D341Med (cell line): Measurements from ENCODE around the gene RNF214.
A peak's percentile ranks its signal among the peaks of the same experiment; 100 is the strongest.
"Not testable (repeated sequence)": the region's sequence is repeated elsewhere in the genome, so short reads cannot be mapped to it uniquely, and the experiment has no call there.

Source experiments
- DNase-seq: peaks from one replicate; pipeline ENCODE4 v3.0.0; 2012; ENCODE audit warnings: low spot score

The RNF214 gene

GRCh38 chr11:117197516-117198456, 34.7 kb upstream of the RNF214 start:
- DNase-seq, result no peak

DNA sequence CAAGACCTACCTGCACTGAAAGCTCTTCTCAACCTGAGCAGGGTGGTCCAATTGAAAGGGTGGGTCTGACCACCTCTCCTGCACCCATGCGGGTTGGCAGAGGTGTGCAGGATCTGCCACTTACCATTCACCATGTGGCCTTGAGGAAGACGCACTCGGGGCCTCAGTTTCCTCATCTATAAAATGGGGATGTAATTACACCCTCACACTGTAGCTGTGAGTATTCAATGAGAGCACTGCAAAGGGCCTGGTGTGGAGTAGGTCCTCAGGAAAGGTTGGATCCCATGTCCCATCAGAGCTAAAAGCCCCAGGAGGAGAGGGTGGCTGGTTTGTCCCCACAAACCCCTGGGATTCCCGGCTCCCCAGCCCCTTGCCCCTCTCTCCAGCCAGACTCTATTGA, 33.9 kb upstream of the RNF214 start:
- no peak for DNase-seq

DNA sequence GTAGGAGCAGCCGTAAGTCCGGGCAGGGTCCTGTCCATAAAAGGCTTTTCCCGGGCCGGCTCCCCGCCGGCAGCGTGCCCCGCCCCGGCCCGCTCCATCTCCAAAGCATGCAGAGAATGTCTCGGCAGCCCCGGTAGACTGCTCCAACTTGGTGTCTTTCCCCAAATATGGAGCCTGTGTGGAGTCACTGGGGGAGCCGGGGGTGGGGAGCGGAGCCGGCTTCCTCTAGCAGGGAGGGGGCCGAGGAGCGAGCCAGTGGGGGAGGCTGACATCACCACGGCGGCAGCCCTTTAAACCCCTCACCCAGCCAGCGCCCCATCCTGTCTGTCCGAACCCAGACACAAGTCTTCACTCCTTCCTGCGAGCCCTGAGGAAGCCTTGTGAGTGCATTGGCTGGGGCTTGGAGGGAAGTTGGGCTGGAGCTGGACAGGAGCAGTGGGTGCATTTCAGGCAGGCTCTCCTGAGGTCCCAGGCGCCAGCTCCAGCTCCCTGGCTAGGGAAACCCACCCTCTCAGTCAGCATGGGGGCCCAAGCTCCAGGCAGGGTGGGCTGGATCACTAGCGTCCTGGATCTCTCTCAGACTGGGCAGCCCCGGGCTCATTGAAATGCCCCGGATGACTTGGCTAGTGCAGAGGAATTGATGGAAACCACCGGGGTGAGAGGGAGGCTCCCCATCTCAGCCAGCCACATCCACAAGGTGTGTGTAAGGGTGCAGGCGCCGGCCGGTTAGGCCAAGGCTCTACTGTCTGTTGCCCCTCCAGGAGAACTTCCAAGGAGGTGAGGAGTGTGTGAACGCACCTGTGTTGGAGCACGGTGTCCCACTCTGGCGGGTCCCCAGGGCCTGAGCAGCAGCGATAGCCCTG, 33.2 kb upstream of the RNF214 start, which contains the start of gene TAGLN:
TSS of gene TAGLN (plus strand) at position 318 of the 863 bp plus-strand sequence. CDS start 3,644 bp downstream, outside the sequence.
- peak; percentile 43 for DNase-seq

DNA sequence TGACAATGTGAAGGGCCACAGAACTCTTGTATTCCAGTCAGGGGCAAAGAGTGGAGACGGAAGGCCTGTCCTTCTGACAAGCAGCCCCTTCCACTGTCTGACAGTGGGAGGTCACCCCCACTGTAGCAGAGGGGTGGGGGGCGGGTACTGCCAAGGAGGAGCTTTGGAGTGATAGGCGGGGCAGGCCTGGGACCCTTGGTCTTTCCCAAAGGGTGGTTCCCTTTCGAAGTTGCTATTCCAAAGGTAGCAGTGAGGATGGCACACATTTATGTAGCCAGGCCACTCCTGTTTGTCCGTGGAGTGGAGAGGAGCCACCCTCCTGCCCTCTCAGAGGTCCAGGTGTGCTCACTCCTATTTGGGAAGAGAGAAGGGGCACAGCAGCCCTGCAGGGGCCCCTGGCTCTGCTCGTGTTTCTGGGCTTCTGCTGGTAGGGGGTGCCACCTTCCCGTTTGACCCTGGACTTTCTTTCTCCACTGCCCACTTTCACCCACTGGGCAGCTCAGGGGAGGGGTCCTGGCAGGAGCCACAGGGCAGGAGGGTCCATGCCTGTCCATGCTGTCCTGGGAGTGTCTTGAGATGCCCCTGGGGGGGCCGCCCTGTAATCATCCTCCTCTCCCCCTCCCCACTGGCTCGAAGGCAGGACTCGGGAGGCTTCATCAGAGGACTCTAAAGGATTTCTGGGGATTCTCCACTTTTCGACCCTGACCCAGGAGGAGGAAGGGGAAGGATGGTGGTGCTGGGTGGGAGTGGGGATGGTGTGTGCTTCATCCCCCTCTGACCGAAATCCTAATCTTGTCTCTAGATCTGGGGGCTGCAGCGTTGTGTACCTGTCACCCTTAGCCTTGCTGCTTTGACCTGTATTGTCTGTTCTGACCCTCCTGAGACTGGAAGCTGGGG, 32.3 kb upstream of the RNF214 start:
- DNase-seq, result no peak

- DNase-seq, result no peak
These were observed 31.4 kb upstream of the RNF214 start for GRCh38 chr11:117200813-117201657.

- no peak for DNase-seq
These were observed 30.7 kb upstream of the RNF214 start for GRCh38 chr11:117201658-117202305.

GRCh38 chr11:117202386-117203068, 29.9 kb upstream of the RNF214 start:
- DNase-seq, result no peak

DNA sequence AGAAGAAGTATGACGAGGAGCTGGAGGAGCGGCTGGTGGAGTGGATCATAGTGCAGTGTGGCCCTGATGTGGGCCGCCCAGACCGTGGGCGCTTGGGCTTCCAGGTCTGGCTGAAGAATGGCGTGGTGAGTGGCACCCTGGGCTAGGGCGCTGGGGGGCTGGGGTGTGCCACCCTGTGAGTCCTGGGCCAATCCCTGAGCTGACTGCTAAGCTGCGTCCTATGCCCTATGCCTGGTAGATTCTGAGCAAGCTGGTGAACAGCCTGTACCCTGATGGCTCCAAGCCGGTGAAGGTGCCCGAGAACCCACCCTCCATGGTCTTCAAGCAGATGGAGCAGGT, 29.4 kb upstream of the RNF214 start:
- DNase-seq, result no peak

DNA sequence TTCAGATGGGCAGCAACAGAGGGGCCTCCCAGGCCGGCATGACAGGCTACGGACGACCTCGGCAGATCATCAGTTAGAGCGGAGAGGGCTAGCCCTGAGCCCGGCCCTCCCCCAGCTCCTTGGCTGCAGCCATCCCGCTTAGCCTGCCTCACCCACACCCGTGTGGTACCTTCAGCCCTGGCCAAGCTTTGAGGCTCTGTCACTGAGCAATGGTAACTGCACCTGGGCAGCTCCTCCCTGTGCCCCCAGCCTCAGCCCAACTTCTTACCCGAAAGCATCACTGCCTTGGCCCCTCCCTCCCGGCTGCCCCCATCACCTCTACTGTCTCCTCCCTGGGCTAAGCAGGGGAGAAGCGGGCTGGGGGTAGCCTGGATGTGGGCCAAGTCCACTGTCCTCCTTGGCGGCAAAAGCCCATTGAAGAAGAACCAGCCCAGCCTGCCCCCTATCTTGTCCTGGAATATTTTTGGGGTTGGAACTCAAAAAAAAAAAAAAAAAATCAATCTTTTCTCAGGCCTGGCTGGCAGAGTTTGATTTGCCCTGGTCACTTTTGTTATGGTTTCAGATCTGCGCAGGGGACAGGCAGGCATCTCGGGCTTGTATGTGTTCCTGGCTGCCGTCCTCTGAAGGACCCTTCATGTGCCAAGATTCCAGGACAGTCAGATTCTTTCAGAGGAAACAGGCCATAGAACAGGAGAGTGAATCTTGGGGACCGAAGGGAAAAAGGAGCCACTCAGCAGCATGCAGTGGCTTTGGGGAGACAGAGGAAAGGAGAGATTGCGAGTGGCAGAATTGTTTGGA, 28.0 kb upstream of the RNF214 start:
- DNase-seq, result no peak

DNA sequence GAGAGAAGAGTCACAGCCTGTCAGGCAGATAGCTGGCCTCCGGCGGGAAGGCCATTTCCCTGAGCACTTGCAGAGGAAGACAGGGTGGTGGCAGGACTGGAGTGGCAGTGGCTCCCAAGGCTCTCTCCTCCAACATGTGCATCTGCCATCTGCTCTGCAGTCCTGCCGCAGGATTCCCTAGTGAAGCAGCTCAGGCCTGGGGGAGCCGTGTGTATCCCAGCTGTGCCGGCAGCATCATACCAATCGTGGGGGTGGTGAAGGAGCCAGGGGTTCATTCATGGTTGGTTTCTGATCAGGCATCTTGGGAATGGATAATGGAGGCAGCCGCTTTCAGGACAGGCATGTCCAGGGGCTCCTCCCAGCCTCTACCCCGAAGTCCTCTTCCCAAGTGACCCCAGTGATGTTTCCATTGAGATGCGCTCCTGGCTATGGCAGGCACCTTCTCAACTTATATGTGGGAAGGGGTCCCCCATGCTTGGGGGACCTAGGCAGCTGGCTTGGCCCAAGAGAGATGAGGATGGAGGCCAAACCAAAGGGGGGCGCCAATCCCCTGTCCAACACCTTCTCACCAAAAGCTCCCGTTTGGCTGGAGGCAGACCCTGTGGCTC, 27.2 kb upstream of the RNF214 start:
- no peak for DNase-seq

- not testable (repeated sequence) for DNase-seq
These were observed 26.4 kb upstream of the RNF214 start for GRCh38 chr11:117206111-117206510.

- not testable (repeated sequence) for DNase-seq
These were observed 25.6 kb upstream of the RNF214 start for GRCh38 chr11:117206859-117207258.

- not testable (repeated sequence) for DNase-seq
These were observed 25.0 kb upstream of the RNF214 start for GRCh38 chr11:117207481-117207880.

DNA sequence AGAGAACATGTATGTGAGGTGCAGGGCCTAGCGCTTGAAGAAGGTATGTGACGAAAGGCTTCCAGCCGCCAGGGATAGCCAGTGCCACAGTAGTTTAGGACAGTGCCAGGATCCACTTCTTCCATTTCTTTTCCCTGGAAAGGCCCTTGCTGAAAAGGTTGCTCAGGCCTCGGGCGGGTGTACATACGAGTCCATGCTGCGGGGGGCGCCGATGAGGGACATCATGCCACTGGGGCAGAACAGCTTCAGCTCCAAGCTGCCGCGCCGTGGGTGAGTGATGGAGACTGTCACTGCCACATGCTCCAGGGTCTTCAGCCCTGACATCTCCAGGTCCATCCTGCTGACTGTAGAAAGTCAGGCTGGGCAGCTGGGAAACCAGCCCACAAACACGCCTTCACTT, 23.8 kb upstream of the RNF214 start:
- not testable (repeated sequence) for DNase-seq

DNA sequence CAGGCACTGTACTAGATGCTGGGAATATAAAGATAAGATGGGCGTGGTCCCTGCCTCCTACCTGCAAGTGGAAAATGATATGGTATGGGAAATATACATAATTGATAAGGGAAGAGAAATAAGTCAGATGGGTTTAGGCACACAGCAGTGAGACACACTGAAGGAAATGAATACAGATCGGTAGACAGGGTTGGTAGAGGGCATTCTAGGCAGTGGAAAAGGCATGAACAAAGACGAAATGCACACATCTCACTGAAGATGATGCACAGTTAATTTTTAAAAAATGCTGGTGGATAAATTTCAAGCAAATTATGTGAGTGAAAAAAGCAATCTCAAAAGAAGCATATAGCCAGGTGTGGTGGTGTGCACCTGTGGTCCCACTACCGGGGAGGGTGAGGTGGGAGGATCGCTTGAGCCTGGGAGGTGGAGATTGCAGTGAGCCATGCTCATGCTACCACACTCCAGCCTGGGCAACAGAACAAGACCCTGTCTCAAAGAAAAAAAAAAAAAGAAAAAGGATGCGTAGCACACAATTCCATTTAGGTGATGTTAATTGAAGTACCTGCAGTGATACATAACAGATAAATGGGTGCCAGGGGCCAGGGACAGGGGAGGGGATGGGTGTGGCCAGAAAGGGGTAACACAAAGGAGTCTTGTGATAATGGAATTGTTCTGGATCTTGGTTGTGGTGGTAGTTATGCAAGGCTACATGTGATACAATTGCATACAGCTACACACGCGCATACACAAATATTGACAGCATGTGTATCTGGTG, 22.9 kb upstream of the RNF214 start:
- not testable (repeated sequence) for DNase-seq

GRCh38 chr11:117210620-117211019, 21.9 kb upstream of the RNF214 start:
- no peak for DNase-seq

DNA sequence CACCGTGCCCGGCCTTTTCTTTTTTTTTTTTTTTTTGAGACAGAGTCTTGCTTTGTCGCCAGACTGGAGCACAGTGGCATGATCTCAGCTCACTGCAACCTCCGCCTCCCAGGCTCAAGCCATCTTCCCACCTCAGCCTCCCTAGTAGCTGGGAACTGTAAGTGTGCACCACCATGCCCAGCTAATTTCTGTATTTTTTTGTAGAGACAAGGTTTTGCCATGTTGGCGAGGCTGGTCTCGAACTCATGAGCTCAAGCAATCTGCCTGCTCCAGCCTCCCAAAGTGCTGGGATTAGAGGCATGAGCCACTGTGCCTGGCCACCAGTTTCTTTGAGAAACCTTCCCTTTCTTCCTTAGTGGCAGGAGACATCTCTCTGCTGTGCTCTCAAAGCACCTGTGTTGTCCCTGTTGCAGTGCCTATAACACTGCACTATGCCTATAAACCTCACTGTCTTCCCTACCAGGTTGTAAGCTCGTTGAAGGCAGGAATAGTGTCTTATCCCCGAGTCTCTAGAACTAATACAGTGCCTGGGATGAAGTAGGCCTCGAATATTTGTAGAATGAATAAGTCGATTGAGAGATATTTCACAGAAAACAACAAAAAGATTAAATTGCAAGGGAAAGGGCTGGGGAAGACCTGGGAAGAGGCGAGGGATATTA, 19.6 kb upstream of the RNF214 start:
- no peak for DNase-seq
